Breast epithelium (tissue), 4 donors: Measurements from ENCODE around the gene TNFRSF18. TPM values are rescaled to one million over a fixed set of nuclear protein-coding genes. Genes with fewer than 3 reads are reported as not detected.

ENCODE experiments used
- DNase-seq, 2 donors: peaks; one replicate each; pipeline ENCODE4 v3.0.0-alpha.2; 2019; ENCODE audit warnings: low spot score in 2 of 2
- H3K27ac ChIP-seq, 2 donors: fragments of 200-600 bp; sonication (generic) in 1 of 2; one replicate each; pipeline ENCODE4 v1.5.1; 2016 to 2019; ENCODE audit warnings: mild to moderate bottlenecking in 1 of 2
- H3K27me3 ChIP-seq, 2 donors: fragments of 200-600 bp; sonication (generic) in 1 of 2; one replicate each; pipeline versions ENCODE4 v1.5.1 to v1.6.0; 2017 to 2019; ENCODE audit warnings: control low read depth in 1 of 2, mild to moderate bottlenecking in 1 of 2
- H3K36me3 ChIP-seq: fragments of 200-600 bp; one replicate; pipeline ENCODE4 v1.5.1; 2019
- H3K4me1 ChIP-seq, 2 donors: fragments of 200-600 bp; sonication (generic); one replicate each; pipeline ENCODE4 v1.5.1; 2016 to 2019; ENCODE audit warnings: control low read depth in 1 of 2
- H3K4me3 ChIP-seq, 3 donors: fragments of 200-600 bp; sonication (generic); 1 replicate in 2 of 3; 2 replicates in 1 of 3; pipeline ENCODE4 v1.5.1; 2016 to 2019; ENCODE audit warnings: mild to moderate bottlenecking in 3 of 3, moderate library complexity in 2 of 3
- H3K9me3 ChIP-seq, 2 donors: fragments of 200-600 bp; sonication (generic) in 1 of 2; one replicate each; pipeline ENCODE4 v1.5.1; 2016 to 2019; ENCODE audit warnings: control low read depth in 1 of 2
- POLR2A ChIP-seq: fragments of 450-650 bp; IDR thresholded peaks from one replicate; pipeline ENCODE4 v1.6.1; 2016; ENCODE audit warnings: antibody characterized with exemption, mild to moderate bottlenecking, moderate library complexity
- POLR2AphosphoS5 ChIP-seq, 3 donors: sonication (generic); formaldehyde crosslinking; IDR thresholded peaks; one replicate each; pipeline ENCODE4 v1.6.1; 2017; ENCODE audit warnings: antibody characterized with exemption in 3 of 3
- intact Hi-C: fragments of 100-400 bp; cut with DNase I; formaldehyde crosslinking; loops from one replicate; pipeline ENCODE4 v1.15.1; 2023; ENCODE audit warnings: low total_unique reads
- total RNA-seq, 3 donors: library from RNA; depleted of rRNA; stranded (reverse); fragments of >200 nt; gene quantifications; one replicate each; pipeline ENCODE4 v1.1.0, GENCODE V29; 2016
- TF ChIP-seq, protein P1 (sequence below), 3 donors: fragments of 450-650 bp; IDR thresholded peaks; one replicate each; pipeline ENCODE4 v1.5.1; 2016 to 2017; ENCODE audit warnings: antibody characterized with exemption in 3 of 3, mild to moderate bottlenecking in 3 of 3, moderate library complexity in 3 of 3

TNFRSF18 gene
- total RNA-seq, 3 donors from 2014 or later: 1.9 to 5.9 TPM; not detected in 1

GRCh38 chr1:1236945-1237873 lies 30.8 kb upstream of the TNFRSF18 start:
- H3K9me3 ChIP-seq: no peaks in the 10 kb centered on the region
- DNase-seq: no peak
- H3K4me1 ChIP-seq: peaks cover 4 to 14% of the 10 kb centered on the region in 2 donors
- H3K27ac ChIP-seq: peak overlapping the region; percentile 48 to 66
- no peaks in the 10 kb centered on the region for H3K36me3 ChIP-seq
- peak overlapping the region in 2 of 3 donors; percentile 2 to 51 for H3K4me3 ChIP-seq
- intact Hi-C loops: loop anchor here (10.0 kb wide), 1 partner anchor 112 kb away; no protein-coding TSS in a partner anchor
- H3K27me3 ChIP-seq: peaks cover 7 to 17% of the 10 kb centered on the region in 2 donors
- TF ChIP-seq POLR2AphosphoS5 (IDR thresholded peaks at IDR 0.05) (no peak), POLR2A (no peak)
- TF ChIP-seq, protein P1, sequence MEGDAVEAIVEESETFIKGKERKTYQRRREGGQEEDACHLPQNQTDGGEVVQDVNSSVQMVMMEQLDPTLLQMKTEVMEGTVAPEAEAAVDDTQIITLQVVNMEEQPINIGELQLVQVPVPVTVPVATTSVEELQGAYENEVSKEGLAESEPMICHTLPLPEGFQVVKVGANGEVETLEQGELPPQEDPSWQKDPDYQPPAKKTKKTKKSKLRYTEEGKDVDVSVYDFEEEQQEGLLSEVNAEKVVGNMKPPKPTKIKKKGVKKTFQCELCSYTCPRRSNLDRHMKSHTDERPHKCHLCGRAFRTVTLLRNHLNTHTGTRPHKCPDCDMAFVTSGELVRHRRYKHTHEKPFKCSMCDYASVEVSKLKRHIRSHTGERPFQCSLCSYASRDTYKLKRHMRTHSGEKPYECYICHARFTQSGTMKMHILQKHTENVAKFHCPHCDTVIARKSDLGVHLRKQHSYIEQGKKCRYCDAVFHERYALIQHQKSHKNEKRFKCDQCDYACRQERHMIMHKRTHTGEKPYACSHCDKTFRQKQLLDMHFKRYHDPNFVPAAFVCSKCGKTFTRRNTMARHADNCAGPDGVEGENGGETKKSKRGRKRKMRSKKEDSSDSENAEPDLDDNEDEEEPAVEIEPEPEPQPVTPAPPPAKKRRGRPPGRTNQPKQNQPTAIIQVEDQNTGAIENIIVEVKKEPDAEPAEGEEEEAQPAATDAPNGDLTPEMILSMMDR (IDR thresholded peaks at IDR 0.05): no peak

DNA sequence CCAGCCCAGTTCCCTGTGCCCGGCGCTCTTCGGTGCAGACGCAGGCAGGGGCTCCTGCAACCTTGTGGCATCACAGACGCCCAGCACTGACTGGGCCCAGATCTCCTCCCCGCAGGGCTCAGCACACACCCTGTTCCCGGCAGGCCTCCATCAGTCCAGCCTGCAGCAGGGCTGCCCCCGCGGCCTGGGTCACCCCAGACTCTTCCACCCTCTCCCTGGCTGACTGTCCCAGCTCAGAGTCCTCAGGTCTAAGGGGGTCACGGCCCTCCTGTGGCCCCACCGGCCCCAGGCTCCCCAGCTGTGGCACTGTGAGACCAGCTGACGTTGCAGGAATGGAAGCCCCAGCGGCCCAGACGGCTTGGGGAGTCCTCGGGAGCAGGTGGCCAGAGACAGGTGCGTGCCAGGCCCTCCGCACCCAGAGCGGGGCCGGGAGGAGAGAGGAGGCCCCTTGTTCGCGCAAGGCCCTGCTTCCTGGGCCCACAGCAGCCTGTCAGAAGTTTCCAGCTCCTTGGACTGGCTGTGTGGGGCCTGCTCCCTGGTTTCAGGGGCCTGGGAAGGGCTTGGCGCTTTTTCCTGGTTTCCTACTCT lies 29.9 kb upstream of the TNFRSF18 start:
- H3K27ac ChIP-seq: no peak overlapping the region
- no peak for TF ChIP-seq POLR2AphosphoS5 (IDR thresholded peaks at IDR 0.05)
- TF ChIP-seq, protein P1 (IDR thresholded peaks at IDR 0.05): no peak
- H3K4me3 ChIP-seq: no peak overlapping the region
- peaks cover 7 to 17% of the 10 kb centered on the region in 2 donors for H3K27me3 ChIP-seq
- no peak for DNase-seq
- intact Hi-C loops: loop anchor here (10.0 kb wide), 1 partner anchor 111 kb away; no protein-coding TSS in a partner anchor
- H3K36me3 ChIP-seq: no peaks in the 10 kb centered on the region
- H3K9me3 ChIP-seq: no peaks in the 10 kb centered on the region
- H3K4me1 ChIP-seq: peaks cover 4 to 14% of the 10 kb centered on the region in 2 donors

- no peak for TF ChIP-seq POLR2AphosphoS5 (IDR thresholded peaks at IDR 0.05)
- TF ChIP-seq, protein P1 (IDR thresholded peaks at IDR 0.05): no peak
- no peak for TF ChIP-seq POLR2A
- Histone ChIP-seq H3K27me3 (peaks cover 7 to 17% of the 10 kb centered on the region in 2 donors), H3K27ac (no peak overlapping the region), H3K9me3 (no peaks in the 10 kb centered on the region), H3K4me1 (peaks cover 11 to 22% of the 10 kb centered on the region in 2 donors), H3K36me3 (no peaks in the 10 kb centered on the region), H3K4me3 (no peak overlapping the region)
- DNase-seq: no peak
- intact Hi-C loops: loop anchor here (10.0 kb wide), 1 partner anchor 110 kb away; no protein-coding TSS in a partner anchor
Measured at GRCh38 chr1:1235016-1235744, 28.8 kb upstream of the TNFRSF18 start.

- peaks cover 11 to 26% of the 10 kb centered on the region in 2 donors for H3K4me1 ChIP-seq
- no peak overlapping the region for H3K27ac ChIP-seq
- no peak overlapping the region for H3K4me3 ChIP-seq
- intact Hi-C loops: loop anchor here (10.0 kb wide), 1 partner anchor 109 kb away; no protein-coding TSS in a partner anchor
- no peaks in the 10 kb centered on the region for H3K9me3 ChIP-seq
- TF ChIP-seq, protein P1 (IDR thresholded peaks at IDR 0.05): no peak
- TF ChIP-seq POLR2AphosphoS5 (IDR thresholded peaks at IDR 0.05): no peak
- no peak for TF ChIP-seq POLR2A
- H3K27me3 ChIP-seq: peaks cover 4 to 8% of the 10 kb centered on the region in 2 donors
- DNase-seq: no peak
- no peaks in the 10 kb centered on the region for H3K36me3 ChIP-seq
Measured at GRCh38 chr1:1234180-1234808, 27.9 kb upstream of the TNFRSF18 start.
